GM21360 (cell line): ENCODE data around the gene SORT1.
A peak's percentile ranks its signal among the peaks of the same experiment; 100 is the strongest.
"Not testable (repeated sequence)": the region's sequence is repeated elsewhere in the genome, so short reads cannot be mapped to it uniquely, and the experiment has no call there.

ENCODE experiments used
- ATAC-seq: cut with Tn5 transposase; IDR thresholded peaks from one replicate; pipeline ENCODE4 v1.9.1; 2021; ENCODE audit warnings: mild to moderate bottlenecking, moderate library complexity; ENCODE audit not compliant: unreplicated experiment

SORT1 gene

GRCh38 chr1:109397581-109398342 lies at the start of gene SORT1:
Gene SORT1 (minus strand): TSS chr1:109397918. CDS start chr1:109397892, 26 bp downstream.
- peak; percentile 75 for ATAC-seq

GRCh38 chr1:109445949-109446695 lies 48.4 kb upstream of the SORT1 start:
- ATAC-seq, result not testable (repeated sequence)

GRCh38 chr1:109444346-109444745 lies 46.6 kb upstream of the SORT1 start:
- ATAC-seq, result no peak

- no peak for ATAC-seq
Observed at GRCh38 chr1:109443476-109443875, 45.8 kb upstream of the SORT1 start.

GRCh38 chr1:109441069-109441468 lies 43.4 kb upstream of the SORT1 start:
- ATAC-seq, result no peak

- ATAC-seq, result no peak
Observed at GRCh38 chr1:109438798-109439297, 41.1 kb upstream of the SORT1 start.

GRCh38 chr1:109434484-109434883 lies 36.8 kb upstream of the SORT1 start:
- no peak for ATAC-seq

- ATAC-seq, result no peak
Observed at GRCh38 chr1:109433322-109433721, 35.6 kb upstream of the SORT1 start.

GRCh38 chr1:109432336-109432735 lies 34.6 kb upstream of the SORT1 start:
- ATAC-seq, result no peak

- no peak for ATAC-seq
Observed at GRCh38 chr1:109427171-109427467, 29.4 kb upstream of the SORT1 start.

- peak; percentile 91 for ATAC-seq
Observed at GRCh38 chr1:109426281-109427170, 28.8 kb upstream of the SORT1 start, which contains the start of gene PSMA5. Gene PSMA5 (minus strand): TSS chr1:109426448. CDS start chr1:109426330, 118 bp downstream.

GRCh38 chr1:109425391-109426280 lies 27.9 kb upstream of the SORT1 start:
- peak; percentile 28 for ATAC-seq

- ATAC-seq, result no peak
Observed at GRCh38 chr1:109423498-109423897, 25.8 kb upstream of the SORT1 start.

GRCh38 chr1:109412551-109412950 lies 14.8 kb upstream of the SORT1 start:
- no peak for ATAC-seq

- ATAC-seq, result no peak
Observed at GRCh38 chr1:109404838-109405237, 7.1 kb upstream of the SORT1 start.

- ATAC-seq, result no peak
Observed at GRCh38 chr1:109402025-109402424, 4.3 kb upstream of the SORT1 start.

- ATAC-seq, result no peak
Observed at GRCh38 chr1:109400035-109400655, 2.4 kb upstream of the SORT1 start.

GRCh38 chr1:109399326-109399957 lies 1.7 kb upstream of the SORT1 start:
- no peak for ATAC-seq
